Stimulated activated effector memory CD8-positive, alpha-beta T cell treated with anti-CD3 and anti-CD28 coated beads, Interleukin-12 subunit alpha, Interleukin-12 subunit beta, amount 100 ng/mL, for 72 hours (primary cell): ENCODE data around the gene PATJ.

Experiments used
- ATAC-seq: fragments of 150-1000 bp; cut with Tn5 transposase; 2 replicates; pipeline ENCODE4 v1.10.0; 2021
- DNase-seq, 2 donors: peaks; one replicate each; pipeline ENCODE4 v3.0.0; 2021 to 2022; ENCODE audit warnings: low spot score in 2 of 2
- H3K27ac Mint-ChIP-seq: one replicate; pipeline ENCODE4 v1.8.0; 2022; ENCODE audit warnings: mild to moderate bottlenecking, mixed read lengths
- H3K36me3 Mint-ChIP-seq: one replicate; pipeline ENCODE4 v1.8.0; 2022; ENCODE audit warnings: mild to moderate bottlenecking, mixed read lengths
- H3K4me1 Mint-ChIP-seq: one replicate; pipeline ENCODE4 v1.8.0; 2022; ENCODE audit warnings: mixed read lengths
- H3K4me3 Mint-ChIP-seq: one replicate; pipeline ENCODE4 v1.8.0; 2022; ENCODE audit warnings: mild to moderate bottlenecking, mixed read lengths
- H3K9me3 Mint-ChIP-seq: one replicate; pipeline ENCODE4 v1.8.0; 2022; ENCODE audit warnings: mixed read lengths

Gene PATJ

GRCh38 chr1:62037274-62037673 is 295.0 kb downstream of the PATJ start:
- no peak for ATAC-seq
- DNase-seq: no peak
- no peaks in the 10 kb centered on the region for H3K4me1 Mint-ChIP-seq
- no peak overlapping the region for H3K27ac Mint-ChIP-seq
- no peaks in the 10 kb centered on the region for H3K36me3 Mint-ChIP-seq
- no peak overlapping the region for H3K4me3 Mint-ChIP-seq
- H3K9me3 Mint-ChIP-seq: no peaks in the 10 kb centered on the region

GRCh38 chr1:62038594-62039284 is 296.5 kb downstream of the PATJ start:
- H3K9me3 Mint-ChIP-seq: no peaks in the 10 kb centered on the region
- H3K4me3 Mint-ChIP-seq: no peak overlapping the region
- DNase-seq (no peak), ATAC-seq (no peak)
- no peak overlapping the region for H3K27ac Mint-ChIP-seq
- no peaks in the 10 kb centered on the region for H3K4me1 Mint-ChIP-seq
- H3K36me3 Mint-ChIP-seq: no peaks in the 10 kb centered on the region

- Mint-ChIP-seq H3K4me3 (no peak overlapping the region), H3K27ac (no peak overlapping the region), H3K9me3 (no peaks in the 10 kb centered on the region), H3K36me3 (no peaks in the 10 kb centered on the region), H3K4me1 (no peaks in the 10 kb centered on the region)
- ATAC-seq (no peak), DNase-seq (no peak)
Measured at GRCh38 chr1:62040450-62040849, 298.2 kb downstream of the PATJ start.

GRCh38 chr1:62040973-62041372 is 298.7 kb downstream of the PATJ start:
- H3K9me3 Mint-ChIP-seq: no peaks in the 10 kb centered on the region

GRCh38 chr1:62043154-62043553 is 300.9 kb downstream of the PATJ start:
- ATAC-seq: no peak
- no peak for DNase-seq
- Mint-ChIP-seq H3K36me3 (no peaks in the 10 kb centered on the region), H3K9me3 (no peaks in the 10 kb centered on the region), H3K4me3 (no peak overlapping the region), H3K4me1 (no peaks in the 10 kb centered on the region), H3K27ac (no peak overlapping the region)

More at GRCh38 chr1:62040973-62041372, 298.7 kb downstream of the PATJ start:
- DNase-seq (no peak), ATAC-seq (no peak)
- H3K27ac Mint-ChIP-seq: no peak overlapping the region
- H3K4me1 Mint-ChIP-seq: no peaks in the 10 kb centered on the region
- no peak overlapping the region for H3K4me3 Mint-ChIP-seq
- H3K36me3 Mint-ChIP-seq: no peaks in the 10 kb centered on the region

- ATAC-seq (no peak), DNase-seq (no peak)
- H3K36me3 Mint-ChIP-seq: no peaks in the 10 kb centered on the region
- no peak overlapping the region for H3K27ac Mint-ChIP-seq
- no peaks in the 10 kb centered on the region for H3K4me1 Mint-ChIP-seq
- H3K4me3 Mint-ChIP-seq: no peak overlapping the region
- H3K9me3 Mint-ChIP-seq: no peaks in the 10 kb centered on the region
Measured at GRCh38 chr1:62045574-62045973, 303.3 kb downstream of the PATJ start.

GRCh38 chr1:62046927-62047326 is 304.6 kb downstream of the PATJ start:
- no peak overlapping the region for H3K27ac Mint-ChIP-seq
- H3K4me3 Mint-ChIP-seq: no peak overlapping the region
- DNase-seq (no peak), ATAC-seq (no peak)
- no peaks in the 10 kb centered on the region for H3K4me1 Mint-ChIP-seq
- no peaks in the 10 kb centered on the region for H3K9me3 Mint-ChIP-seq
- peaks cover 5% of the 10 kb centered on the region for H3K36me3 Mint-ChIP-seq

- no peak overlapping the region for H3K27ac Mint-ChIP-seq
- no peaks in the 10 kb centered on the region for H3K9me3 Mint-ChIP-seq
- ATAC-seq (no peak), DNase-seq (no peak)
- H3K36me3 Mint-ChIP-seq: peaks cover 11% of the 10 kb centered on the region
- no peak overlapping the region for H3K4me3 Mint-ChIP-seq
- no peaks in the 10 kb centered on the region for H3K4me1 Mint-ChIP-seq
Measured at GRCh38 chr1:62050165-62050564, 307.9 kb downstream of the PATJ start.

- peaks cover 11% of the 10 kb centered on the region for H3K36me3 Mint-ChIP-seq
- DNase-seq (no peak), ATAC-seq (no peak)
- H3K27ac Mint-ChIP-seq: no peak overlapping the region
- H3K9me3 Mint-ChIP-seq: no peaks in the 10 kb centered on the region
- H3K4me1 Mint-ChIP-seq: no peaks in the 10 kb centered on the region
- no peak overlapping the region for H3K4me3 Mint-ChIP-seq
Measured at GRCh38 chr1:62052946-62053345, 310.7 kb downstream of the PATJ start.

GRCh38 chr1:62054188-62054587 is 311.9 kb downstream of the PATJ start:
- H3K9me3 Mint-ChIP-seq: no peaks in the 10 kb centered on the region
- DNase-seq (no peak), ATAC-seq (no peak)
- no peaks in the 10 kb centered on the region for H3K4me1 Mint-ChIP-seq
- no peak overlapping the region for H3K4me3 Mint-ChIP-seq
- peaks cover 11% of the 10 kb centered on the region for H3K36me3 Mint-ChIP-seq
- no peak overlapping the region for H3K27ac Mint-ChIP-seq

GRCh38 chr1:62057230-62057629 is 314.9 kb downstream of the PATJ start:
- Mint-ChIP-seq H3K4me3 (no peak overlapping the region), H3K9me3 (no peaks in the 10 kb centered on the region), H3K4me1 (no peaks in the 10 kb centered on the region), H3K27ac (no peak overlapping the region), H3K36me3 (peaks cover 3% of the 10 kb centered on the region)
- DNase-seq: no peak
- ATAC-seq: no peak

GRCh38 chr1:62057641-62058290 is 315.5 kb downstream of the PATJ start:
- ATAC-seq (no peak), DNase-seq (no peak)
- no peak overlapping the region for H3K4me3 Mint-ChIP-seq
- H3K9me3 Mint-ChIP-seq: no peaks in the 10 kb centered on the region
- no peaks in the 10 kb centered on the region for H3K4me1 Mint-ChIP-seq
- H3K27ac Mint-ChIP-seq: no peak overlapping the region
- H3K36me3 Mint-ChIP-seq: no peaks in the 10 kb centered on the region

GRCh38 chr1:62058956-62059355 is 316.7 kb downstream of the PATJ start:
- Mint-ChIP-seq H3K27ac (no peak overlapping the region), H3K9me3 (no peaks in the 10 kb centered on the region), H3K4me1 (no peaks in the 10 kb centered on the region), H3K36me3 (no peaks in the 10 kb centered on the region), H3K4me3 (no peak overlapping the region)
- no peak for ATAC-seq
- DNase-seq: no peak

- Mint-ChIP-seq H3K4me3 (no peak overlapping the region), H3K36me3 (no peaks in the 10 kb centered on the region)
- no peak for ATAC-seq
Measured at GRCh38 chr1:62062087-62062486, 319.8 kb downstream of the PATJ start.

GRCh38 chr1:62064829-62065407 is 322.6 kb downstream of the PATJ start:
- Mint-ChIP-seq H3K36me3 (no peaks in the 10 kb centered on the region), H3K9me3 (no peaks in the 10 kb centered on the region), H3K4me3 (no peak overlapping the region), H3K27ac (no peak overlapping the region), H3K4me1 (no peaks in the 10 kb centered on the region)
- DNase-seq (no peak), ATAC-seq (no peak)

More at GRCh38 chr1:62062087-62062486, 319.8 kb downstream of the PATJ start:
- Mint-ChIP-seq H3K27ac (no peak overlapping the region), H3K9me3 (no peaks in the 10 kb centered on the region), H3K4me1 (no peaks in the 10 kb centered on the region)
- no peak for DNase-seq

- no peaks in the 10 kb centered on the region for H3K4me1 Mint-ChIP-seq
- H3K9me3 Mint-ChIP-seq: no peaks in the 10 kb centered on the region
- no peak for ATAC-seq
- H3K4me3 Mint-ChIP-seq: no peak overlapping the region
- H3K36me3 Mint-ChIP-seq: no peaks in the 10 kb centered on the region
- DNase-seq: no peak
- H3K27ac Mint-ChIP-seq: no peak overlapping the region
Measured at GRCh38 chr1:62066713-62067112, 324.4 kb downstream of the PATJ start.
